ENCODE measurements around the gene TGM4. TPM values are rescaled to one million over a fixed set of nuclear protein-coding genes. Genes with fewer than 3 reads are reported as not detected.

TGM4 gene
- total RNA-seq, 4 donors from 2014 or later: not detected

- no peak overlapping the region for H3K27ac ChIP-seq (replicated peaks in 1 of 4)
- peaks cover 0 to 4% (median 1%) of the 10 kb centered on the region in 4 donors for H3K4me1 ChIP-seq
- DNase-seq (ENCODE audit: extremely low spot score): no peak
- H3K36me3 ChIP-seq: peaks cover 0 to 60% (median 39%) of the 10 kb centered on the region in 4 donors
- intact Hi-C loops (cut with DNase I): no loop called here
- no peaks in the 10 kb centered on the region for H3K27me3 ChIP-seq
- TF ChIP-seq EP300 (IDR thresholded peaks at IDR 0.05) (no peak), CTCF (IDR thresholded peaks at IDR 0.05) (no peak), POLR2AphosphoS5 (IDR thresholded peaks at IDR 0.05) (no peak), POLR2A (IDR thresholded peaks at IDR 0.05; ENCODE audit: low read depth) (no peak)
- WGBS: 98% methylated on average over 6 of the region's 6 CpGs
- H3K9me3 ChIP-seq: no peaks in the 10 kb centered on the region
- no peak overlapping the region for H3K4me3 ChIP-seq
Observed at GRCh38 chr3:44918581-44918980, 44.2 kb downstream of the TGM4 start.

DNA sequence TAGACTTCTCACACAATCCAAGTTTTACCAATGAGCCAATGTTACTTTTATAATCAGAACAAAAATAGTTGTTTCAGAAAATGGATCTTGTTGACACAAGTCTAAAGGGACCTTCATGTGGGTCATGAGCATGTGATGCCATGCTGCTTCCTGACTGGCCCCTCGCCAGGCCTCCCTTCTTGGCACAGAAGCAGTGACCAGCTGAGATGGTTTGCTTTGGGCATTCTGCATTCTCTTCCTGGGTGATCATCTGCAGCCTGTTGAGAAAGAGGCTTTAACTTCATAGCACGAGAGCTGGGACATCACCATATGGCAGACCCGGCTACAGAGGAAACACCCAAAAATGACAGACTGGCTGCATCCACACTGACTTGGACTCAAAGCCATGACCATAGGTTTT lies 45.7 kb downstream of the TGM4 start:
- H3K4me3 ChIP-seq: no peak overlapping the region
- TF ChIP-seq POLR2AphosphoS5 (IDR thresholded peaks at IDR 0.05) (no peak), POLR2A (IDR thresholded peaks at IDR 0.05; ENCODE audit: low read depth) (no peak)
- H3K9me3 ChIP-seq: no peaks in the 10 kb centered on the region
- H3K27me3 ChIP-seq: no peaks in the 10 kb centered on the region
- DNase-seq (ENCODE audit: extremely low spot score): no peak
- H3K4me1 ChIP-seq: peaks cover 0 to 17% (median 5%) of the 10 kb centered on the region in 4 donors
- WGBS: 100% methylated on average over 3 of the region's 3 CpGs
- intact Hi-C loops (cut with DNase I): no loop called here
- H3K27ac ChIP-seq (replicated peaks in 1 of 4): no peak overlapping the region
- peaks cover 0 to 60% (median 39%) of the 10 kb centered on the region in 4 donors for H3K36me3 ChIP-seq

DNA sequence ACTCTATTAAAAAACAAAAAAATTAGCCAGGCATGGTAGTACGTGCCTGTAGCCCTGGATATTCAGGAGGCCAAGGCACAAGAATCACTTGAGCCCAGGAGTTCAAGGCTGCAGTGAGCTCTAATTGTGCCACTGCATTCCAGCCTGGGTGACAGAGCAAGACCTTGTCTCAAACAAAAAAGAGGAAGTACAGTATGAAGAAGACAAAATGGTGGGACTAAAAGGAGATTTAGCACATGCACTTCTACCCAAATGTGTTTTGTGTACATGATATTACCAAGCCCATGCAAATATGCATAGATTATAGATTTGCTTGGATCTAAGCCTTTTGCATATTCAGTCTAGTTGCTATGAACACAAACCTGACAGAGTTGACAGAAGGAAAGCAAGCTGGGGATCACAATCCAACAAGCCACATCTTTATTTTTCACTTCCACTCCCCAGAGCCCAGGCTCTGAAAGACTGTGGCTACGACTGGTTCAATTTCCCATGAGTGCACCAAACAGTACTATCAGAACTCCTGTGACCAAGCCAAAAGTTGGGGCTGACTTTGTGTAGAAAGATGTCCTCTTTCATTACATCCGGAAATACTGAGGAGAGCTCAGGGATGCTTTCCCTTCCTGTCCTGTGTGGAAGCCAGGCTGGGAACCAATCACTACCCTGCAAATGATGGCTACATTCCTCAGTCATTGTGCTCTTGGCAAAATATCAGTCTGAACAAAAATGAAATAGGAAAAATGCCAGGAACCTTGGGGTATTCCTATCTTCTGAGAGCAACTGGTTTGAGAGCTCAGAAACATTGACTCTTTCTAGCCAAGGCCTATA lies 49.4 kb downstream of the TGM4 start:
- Histone ChIP-seq H3K4me3 (no peak overlapping the region), H3K36me3 (peaks cover 7 to 79% (median 54%) of the 10 kb centered on the region in 4 donors), H3K9me3 (no peaks in the 10 kb centered on the region), H3K27ac (replicated peaks in 1 of 4) (no peak overlapping the region), H3K27me3 (no peaks in the 10 kb centered on the region), H3K4me1 (peaks cover 0 to 13% (median 4%) of the 10 kb centered on the region in 4 donors)
- no peak for TF ChIP-seq POLR2AphosphoS5 (IDR thresholded peaks at IDR 0.05)
- no peak for TF ChIP-seq CTCF (IDR thresholded peaks at IDR 0.05)
- no peak for TF ChIP-seq EP300 (IDR thresholded peaks at IDR 0.05)
- TF ChIP-seq POLR2A (IDR thresholded peaks at IDR 0.05; ENCODE audit: low read depth): no peak
- 69% methylated on average over 3 of the region's 3 CpGs for WGBS
- DNase-seq (ENCODE audit: extremely low spot score): no peak
- intact Hi-C loops (cut with DNase I): no loop called here

DNA sequence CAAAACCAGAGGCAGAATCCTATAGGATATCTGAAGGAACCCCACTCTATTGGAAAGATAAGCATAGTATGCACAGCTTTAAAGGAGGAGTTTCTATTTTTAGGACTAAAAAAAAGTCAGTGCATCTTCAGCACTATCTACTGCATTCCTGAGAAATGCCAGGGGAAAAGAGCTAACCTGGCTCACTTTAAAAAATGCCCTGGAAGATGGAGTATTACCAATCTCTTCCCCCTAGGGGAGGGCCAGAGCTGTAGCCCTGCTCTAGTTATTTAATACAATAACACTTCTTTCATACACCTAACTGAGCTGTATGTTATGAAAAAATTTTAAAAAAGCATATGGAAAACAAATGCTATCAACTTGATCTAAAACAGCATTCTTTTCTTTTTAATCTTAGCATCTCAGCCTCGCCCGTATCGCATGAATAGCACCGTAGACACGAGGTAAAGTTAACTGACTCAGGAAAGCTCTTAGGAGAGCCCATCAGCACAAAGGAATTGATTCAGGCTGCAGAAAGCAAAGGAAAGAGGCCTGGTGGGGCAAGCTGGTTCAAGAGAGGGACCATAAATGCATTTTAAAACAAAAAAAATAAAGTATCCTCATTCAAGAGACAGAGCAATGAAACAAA lies 50.2 kb downstream of the TGM4 start:
- H3K9me3 ChIP-seq: no peaks in the 10 kb centered on the region
- WGBS: 86% methylated on average over 5 of the region's 5 CpGs
- no peak for DNase-seq (ENCODE audit: extremely low spot score)
- TF ChIP-seq EP300 (IDR thresholded peaks at IDR 0.05) (no peak), POLR2AphosphoS5 (IDR thresholded peaks at IDR 0.05) (no peak), POLR2A (IDR thresholded peaks at IDR 0.05; ENCODE audit: low read depth) (no peak), CTCF (IDR thresholded peaks at IDR 0.05) (no peak)
- no peak overlapping the region for H3K4me3 ChIP-seq
- peaks cover 7 to 83% (median 61%) of the 10 kb centered on the region in 4 donors for H3K36me3 ChIP-seq
- intact Hi-C loops (cut with DNase I): no loop called here
- peaks cover 0 to 13% (median 4%) of the 10 kb centered on the region in 4 donors for H3K4me1 ChIP-seq
- H3K27ac ChIP-seq (replicated peaks in 1 of 4): no peak overlapping the region
- H3K27me3 ChIP-seq: no peaks in the 10 kb centered on the region

- Histone ChIP-seq H3K4me3 (no peak overlapping the region), H3K4me1 (peaks cover 0 to 13% (median 4%) of the 10 kb centered on the region in 4 donors), H3K27ac (replicated peaks in 1 of 4) (no peak overlapping the region), H3K9me3 (no peaks in the 10 kb centered on the region), H3K27me3 (no peaks in the 10 kb centered on the region), H3K36me3 (peaks cover 7 to 83% (median 69%) of the 10 kb centered on the region in 4 donors)
- intact Hi-C loops (cut with DNase I): no loop called here
- WGBS: 93% methylated on average over 10 of the region's 10 CpGs
- TF ChIP-seq EP300 (IDR thresholded peaks at IDR 0.05): no peak
- no peak for TF ChIP-seq POLR2A (IDR thresholded peaks at IDR 0.05; ENCODE audit: low read depth)
- TF ChIP-seq POLR2AphosphoS5 (IDR thresholded peaks at IDR 0.05): no peak
- no peak for TF ChIP-seq CTCF (IDR thresholded peaks at IDR 0.05)
- DNase-seq (ENCODE audit: extremely low spot score): no peak
Observed at GRCh38 chr3:44926172-44926571, 51.8 kb downstream of the TGM4 start.

Measured in esophagus muscularis mucosa (tissue), 4 donors.